NOMO-1 treated with DMSO at 0.1 percent for 48 hours (cell line): Measurements from ENCODE around the gene SORL1.
"Not testable (repeated sequence)": the region's sequence is repeated elsewhere in the genome, so short reads cannot be mapped to it uniquely, and the experiment has no call there.

Experiments used
- DNase-seq: peaks from one replicate; lab custom pipeline; 2025; ENCODE audit not compliant: unreplicated experiment; lab: John Stamatoyannopoulos, UW

SORL1 gene

DNA sequence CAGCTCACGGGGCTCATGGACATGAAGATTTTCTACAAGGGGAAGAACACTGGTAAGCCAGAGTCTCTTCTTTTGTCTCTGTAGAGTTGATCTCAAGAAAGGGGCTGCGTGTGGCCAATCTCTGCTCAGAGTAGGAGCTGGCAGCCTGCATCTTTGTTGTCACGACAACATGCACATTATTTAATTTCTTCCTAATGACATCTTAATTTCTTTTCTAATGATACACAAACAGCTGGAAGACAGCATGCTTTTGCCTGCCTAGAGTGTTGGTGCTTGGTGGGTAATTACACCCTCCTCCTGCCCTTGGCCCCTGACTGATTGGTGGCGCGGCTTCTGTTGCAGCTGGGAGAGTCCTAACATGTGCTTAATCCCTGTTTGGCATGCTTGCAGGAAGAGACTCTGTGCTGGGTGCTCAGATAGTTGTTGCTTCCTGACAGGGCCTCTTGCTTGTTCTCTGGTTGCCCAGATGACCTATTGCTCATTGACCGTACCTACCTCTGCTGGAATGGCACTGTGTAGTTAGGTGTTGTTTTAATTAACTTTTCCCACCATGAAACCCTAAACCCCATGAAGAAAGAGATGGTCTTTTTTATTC lies 107.6 kb downstream of the SORL1 start:
- DNase-seq = no peak

DNA sequence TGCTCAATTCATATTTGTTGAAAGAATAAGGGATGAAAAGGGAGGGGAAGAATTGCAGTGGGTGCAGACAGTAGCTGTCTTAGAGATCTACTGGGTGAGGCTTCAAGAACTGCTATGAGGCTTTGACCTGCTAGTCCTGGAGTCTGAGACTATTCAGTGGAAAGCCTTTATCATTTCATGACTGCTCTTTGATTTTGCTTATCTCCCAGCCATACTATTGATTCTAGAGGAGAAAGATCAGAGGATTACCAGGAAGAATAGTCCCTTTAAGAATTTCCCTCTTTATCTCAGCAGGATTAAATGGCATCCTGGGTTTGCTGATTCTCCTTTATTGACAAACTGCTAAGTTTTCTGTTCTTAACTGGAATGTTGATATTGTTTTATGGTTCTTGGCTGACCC lies 108.1 kb downstream of the SORL1 start:
- DNase-seq = no peak

DNA sequence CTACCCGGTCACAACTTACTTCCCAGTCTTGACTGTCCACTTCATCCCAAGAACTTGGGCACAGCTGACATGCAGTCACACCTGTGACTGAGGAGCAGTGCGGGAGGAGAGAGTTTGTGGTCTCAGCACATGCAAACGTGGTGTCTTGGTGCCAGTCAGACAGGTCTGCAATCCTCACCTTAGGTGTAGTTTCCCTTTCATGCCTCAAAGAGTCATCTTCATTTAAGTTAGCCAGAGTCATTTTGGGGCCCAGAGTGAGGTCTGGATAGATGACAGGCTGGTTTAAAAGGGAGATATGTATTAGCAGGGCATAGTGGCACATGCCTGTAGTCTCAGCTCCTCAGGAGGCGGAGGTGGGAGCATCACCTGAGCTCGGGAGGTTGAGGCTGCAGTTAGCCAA lies 109.1 kb downstream of the SORL1 start:
- no peak for DNase-seq

DNA sequence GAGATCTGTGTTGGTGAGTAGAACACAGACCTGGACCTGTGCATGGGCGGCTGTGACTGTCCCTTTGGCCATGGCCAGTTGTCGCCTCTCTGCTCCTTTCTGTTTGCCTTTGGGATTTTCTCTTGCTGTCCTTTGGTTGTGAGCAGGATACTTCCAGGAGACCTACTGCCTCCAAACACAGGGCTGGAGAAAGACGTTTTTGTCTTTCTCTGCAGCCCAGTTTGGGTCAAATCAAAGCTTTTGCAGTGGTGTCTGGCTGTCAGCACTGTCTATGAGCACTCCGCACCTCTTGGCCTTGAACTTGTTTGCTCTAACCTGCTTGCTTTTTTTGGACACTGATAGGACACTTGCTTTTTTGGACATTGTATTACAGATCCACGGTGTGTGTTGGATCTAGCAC lies 109.6 kb downstream of the SORL1 start:
- no peak for DNase-seq

DNA sequence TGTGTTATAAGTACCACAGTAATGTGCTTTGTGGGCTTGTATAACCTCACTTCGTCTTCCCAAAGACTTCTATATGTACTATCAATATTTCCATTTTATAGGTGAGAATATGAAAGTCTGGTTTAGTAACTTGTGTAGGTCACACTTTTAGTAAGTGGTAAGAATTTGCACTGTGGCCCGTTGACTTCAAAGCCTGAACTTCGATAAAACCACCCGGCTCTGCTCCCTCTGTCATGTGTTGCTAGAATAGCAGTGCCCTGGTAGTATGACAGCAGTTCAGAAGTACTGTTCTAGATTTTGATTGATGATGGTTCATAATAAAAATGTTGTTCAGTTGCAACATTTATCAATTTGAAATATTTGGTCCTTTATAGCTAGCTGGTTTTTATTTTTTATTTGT lies 110.9 kb downstream of the SORL1 start:
- no peak for DNase-seq

DNA sequence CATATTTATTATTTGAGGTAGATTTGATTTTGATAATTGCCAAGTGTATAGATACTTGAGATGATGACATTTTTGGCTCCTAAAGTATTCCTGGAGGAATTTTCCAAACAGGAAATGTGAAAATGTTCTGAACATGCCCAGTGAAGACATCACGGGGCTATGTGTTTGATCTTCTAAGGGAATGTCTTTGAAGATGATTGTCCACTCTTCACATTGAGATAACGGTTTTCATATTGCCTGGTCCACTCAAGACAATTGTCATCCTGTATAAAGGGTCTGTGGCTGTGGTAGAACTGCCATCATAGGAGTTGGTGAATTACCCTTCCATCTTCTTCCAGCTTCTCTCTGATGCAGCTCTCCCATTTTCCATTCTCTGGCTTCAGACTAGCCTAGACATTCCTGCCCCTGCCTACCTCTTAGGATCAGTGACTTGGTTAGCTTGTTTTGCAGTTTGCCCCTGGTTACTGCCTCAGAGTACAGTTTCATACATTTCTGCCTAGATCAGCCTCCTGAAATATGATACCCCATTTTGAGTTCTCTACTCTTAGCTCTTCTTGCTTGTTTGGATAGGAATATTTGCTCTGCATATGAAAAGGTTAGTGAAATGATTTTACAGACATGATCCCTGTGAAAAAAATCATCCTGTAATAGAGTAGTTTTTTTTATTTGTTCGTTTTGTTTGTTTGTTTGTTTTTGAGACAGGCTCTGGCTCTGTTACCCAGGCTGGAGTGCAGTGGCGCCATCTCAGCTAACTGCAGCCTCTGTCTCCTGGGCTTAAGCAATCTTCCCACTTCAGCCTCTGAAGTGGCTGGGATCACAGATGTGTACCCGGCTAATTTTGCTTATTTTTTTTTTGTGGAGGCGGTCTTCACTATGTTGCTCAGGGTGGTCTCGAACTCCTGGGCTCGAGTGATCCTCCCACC lies 112.0 kb downstream of the SORL1 start:
- DNase-seq = no peak

DNA sequence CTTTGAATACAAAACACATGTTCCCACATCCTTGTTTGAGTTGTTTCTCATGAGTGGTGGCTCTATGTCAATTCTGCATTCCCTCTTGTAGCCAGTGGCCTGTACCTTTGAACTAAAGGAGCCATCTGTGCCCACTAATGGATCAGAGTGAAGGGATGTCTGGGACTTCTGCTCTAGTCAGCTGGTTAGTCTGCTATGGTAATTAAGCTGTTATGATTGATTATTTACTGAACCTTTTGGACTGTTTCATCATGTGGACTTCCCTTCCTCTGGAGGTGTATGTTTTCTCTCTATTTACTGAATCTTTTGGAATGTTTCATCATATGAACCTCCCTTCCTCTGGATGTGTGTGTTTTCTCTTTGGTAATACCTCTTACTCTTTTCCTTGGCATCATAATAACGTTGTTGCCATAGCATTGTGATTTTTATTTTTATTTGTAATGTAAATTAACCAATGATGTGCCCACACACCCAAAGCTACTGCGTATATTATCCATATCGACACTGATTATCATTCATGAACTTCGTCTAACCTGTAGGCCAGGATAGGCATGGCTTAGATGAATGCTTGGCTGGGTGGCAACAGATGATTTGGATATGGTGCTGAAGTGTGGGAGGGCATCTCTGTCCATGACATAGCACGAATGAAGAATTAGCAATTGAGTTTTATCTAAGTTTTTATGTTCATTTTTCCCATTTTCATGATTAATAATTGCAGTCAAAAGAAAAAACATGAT lies 113.0 kb downstream of the SORL1 start:
- DNase-seq = no peak

DNA sequence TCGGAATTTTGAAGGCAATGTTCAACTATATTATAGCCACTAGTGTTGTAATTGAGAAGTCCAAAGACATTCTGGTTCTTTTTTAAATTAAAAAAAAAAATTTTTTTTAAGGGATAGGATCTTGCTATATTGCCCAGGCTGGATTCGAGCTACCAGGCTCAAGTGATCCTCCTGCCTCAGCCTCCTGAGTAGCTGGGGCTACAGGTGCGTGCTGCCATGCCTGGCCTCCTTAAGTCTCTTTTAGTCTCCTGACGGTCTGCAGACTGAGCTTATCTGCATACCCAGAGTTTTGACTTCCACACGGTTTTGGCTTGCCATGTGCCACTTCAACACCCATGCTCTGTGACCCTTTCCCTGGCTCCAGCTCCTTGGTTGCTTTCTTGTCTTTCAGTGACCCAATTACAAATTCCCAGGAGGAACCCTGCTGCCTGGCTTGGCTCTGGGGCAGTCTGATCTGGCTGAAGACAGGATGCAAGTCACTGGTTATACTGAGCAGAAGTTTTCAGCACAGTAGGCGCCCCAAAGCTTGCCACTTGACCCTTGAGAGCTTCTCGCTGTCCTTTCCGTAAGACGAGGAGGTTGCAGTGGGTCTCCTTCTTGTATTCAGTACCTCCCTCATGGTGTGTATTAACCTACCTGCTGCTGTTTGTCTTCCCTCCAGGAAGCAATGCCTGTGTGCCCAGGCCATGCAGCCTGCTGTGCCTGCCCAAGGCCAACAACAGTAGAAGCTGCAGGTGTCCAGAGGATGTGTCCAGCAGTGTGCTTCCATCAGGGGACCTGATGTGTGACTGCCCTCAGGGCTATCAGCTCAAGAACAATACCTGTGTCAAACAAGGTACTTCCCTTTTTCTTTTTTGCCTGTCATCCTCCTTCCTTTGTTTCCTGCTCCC lies 114.4 kb downstream of the SORL1 start:
- no peak for DNase-seq

DNA sequence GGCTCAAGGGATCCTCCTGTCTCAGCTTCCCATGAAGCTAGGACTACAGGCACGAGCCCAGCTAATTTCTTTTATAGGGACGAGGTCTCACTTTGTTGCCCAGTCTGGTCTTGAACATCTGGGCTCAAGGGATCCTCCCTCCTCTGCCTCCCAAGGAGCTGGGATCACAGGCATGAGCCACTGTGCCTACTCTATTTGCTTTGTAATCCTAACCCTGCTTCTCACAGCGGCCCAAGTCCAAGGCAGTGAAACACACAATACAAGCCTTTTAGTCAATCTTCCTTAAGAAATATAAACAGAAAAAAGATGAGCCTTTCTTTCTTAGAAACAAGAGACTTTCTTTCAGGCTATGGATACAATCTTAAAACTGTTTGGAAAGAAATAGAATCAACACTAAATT lies 115.9 kb downstream of the SORL1 start:
- no peak for DNase-seq

DNA sequence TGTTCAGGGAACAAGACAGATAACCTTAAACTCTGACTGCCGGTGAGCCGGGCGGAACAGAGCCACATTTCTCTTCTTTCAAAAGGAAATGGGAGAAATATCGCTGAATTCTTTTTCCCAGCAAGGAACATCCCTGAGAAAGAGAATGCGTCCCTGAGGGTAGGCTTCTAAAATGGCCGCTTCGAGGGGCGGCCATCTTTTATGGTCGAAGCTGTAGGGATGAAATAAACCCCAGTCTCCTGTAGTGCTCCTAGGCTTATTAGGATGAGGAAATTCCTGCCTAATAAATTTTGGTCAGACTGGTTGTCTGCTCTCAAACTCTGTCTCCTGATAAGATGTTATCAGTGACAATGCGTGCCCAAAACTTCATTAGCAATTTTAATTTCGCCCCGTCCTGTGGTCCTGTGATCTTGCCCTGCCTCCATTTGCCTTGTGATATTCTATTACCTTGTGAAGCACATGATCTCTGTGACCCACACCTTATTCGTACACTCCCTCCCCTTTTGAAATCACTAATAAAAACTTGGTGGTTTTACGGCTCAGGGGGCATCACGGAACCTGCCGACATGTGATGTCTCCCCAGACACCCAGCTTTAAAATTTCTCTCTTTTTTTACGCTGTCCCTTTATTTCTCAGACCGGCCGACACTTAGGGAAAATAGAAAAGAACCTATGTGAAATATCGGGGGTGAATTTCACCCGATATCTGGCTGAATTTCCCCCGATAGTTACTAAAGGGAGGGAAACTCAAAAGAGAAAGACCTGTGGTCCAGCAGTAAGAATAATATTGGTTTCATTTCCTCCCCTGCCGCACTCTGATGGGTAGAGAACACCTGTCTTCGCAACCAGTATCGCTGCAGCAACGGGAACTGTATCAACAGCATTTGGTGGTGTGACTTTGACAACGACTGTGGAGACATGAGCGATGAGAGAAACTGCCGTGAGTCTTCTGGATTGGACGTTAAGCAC lies 117.5 kb downstream of the SORL1 start:
- DNase-seq = not testable (repeated sequence)

DNA sequence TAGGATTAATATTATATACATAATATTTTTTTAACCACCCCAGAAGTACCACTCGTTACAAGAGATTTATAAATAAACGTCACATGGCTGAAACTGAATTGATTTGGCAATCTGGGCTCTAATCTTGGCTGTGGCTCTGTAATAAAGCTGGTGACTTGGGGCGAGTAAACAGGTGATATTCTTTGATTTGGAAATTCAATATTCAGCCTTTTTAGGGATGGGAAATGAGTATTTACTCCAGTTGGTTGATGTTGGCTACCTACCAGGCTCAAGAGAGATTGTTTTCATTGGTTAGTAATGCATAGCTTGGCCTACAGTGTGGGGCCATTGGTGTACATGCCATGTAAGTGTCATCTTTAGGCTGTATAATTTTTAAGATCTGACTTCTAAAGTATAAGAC lies 118.3 kb downstream of the SORL1 start:
- DNase-seq = no peak

DNA sequence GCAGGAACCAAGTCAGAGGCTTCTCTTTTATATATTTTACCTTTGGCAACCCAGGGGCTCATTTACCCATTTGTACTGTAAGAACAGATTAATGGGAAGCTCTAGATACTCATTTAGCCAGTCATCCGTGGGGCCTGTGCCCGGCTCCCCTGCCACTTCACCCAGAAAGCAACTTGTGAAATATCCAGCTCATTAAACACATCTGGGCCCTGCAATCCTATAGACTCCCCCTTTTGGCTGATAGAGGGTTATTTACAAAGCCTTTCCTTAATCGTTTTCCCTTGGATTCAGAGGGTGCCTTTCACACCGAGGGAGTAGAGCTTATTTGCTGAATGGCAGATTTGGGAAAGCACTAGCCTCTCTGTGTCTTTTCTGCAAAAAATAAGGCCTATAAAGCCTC lies 119.4 kb downstream of the SORL1 start:
- no peak for DNase-seq

DNA sequence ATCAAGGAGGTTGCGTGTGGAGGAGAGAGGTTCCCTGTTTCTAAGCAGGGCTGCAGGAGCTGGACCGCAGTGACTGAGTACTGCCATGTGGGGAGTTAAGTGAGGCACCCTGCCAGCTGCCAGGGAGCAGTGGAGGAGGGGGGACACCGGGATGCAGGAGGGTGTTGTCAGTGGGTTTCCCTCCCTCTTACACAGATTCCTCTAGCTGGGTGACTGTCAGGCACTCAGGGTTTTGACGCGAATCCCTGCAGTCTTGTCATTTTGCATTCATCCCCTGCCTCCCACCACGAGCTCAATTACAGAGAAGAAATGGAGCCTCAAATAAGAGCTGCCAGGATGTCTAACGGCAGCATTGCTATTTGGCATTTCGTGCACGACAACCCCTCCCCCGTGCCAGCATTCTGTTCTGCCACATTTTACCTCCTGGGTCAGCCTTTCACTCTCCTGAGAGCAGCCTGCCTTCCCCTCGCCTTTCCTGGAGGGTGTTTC lies 120.5 kb downstream of the SORL1 start:
- DNase-seq = no peak

DNA sequence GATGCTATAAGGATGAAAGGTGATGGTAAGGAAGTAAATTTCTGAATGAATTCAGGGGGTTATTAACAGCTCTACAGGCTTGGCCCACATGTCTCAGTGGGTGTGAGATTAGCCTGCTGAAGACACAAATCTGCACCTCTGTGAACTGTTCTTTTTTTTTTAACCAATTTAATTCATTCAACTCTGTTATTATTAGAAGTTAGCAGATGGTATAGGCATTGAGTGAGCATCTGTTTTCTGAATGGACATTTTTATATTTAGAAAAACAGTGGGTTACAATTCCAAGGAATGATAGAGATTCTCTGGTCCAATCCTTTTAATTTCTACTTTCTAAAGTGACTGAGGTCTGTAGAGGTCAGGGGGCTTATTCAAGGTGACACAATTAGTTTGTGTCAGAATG lies 122.7 kb downstream of the SORL1 start:
- no peak for DNase-seq

DNA sequence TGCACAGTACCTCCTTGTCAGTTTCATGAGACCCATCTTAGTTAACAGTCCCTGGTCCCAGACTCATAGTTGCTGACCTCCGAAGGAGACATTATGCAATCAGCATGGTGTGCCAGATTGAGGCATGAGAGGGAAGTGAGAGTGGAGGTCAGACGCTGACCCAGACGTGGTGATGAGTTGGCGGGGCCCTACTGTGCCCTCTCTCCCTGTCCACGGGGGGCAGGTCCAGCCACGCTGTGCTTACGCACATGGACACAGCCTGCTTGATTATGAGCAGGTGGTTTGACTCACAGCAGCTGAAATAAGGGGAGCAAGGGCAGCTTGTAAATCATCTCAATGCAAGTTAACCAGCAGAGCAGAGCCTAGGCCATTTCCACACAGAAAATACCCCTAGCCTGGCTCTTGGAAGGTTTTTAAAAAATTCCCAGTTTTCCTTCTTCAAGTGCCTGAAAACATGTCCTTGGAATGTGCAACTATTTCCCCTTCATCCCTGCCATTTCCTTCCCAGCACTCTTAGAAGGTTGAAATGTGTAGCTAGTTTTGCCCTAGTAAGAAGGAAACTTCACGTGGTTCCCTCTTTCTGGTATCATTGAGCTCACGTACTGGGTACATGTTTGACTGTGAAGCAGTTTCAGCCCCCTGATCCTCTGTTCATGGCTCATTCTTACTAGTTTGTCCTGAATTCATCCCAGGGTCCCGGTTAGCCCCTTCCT lies 123.3 kb downstream of the SORL1 start:
- DNase-seq = peak; percentile 92

DNA sequence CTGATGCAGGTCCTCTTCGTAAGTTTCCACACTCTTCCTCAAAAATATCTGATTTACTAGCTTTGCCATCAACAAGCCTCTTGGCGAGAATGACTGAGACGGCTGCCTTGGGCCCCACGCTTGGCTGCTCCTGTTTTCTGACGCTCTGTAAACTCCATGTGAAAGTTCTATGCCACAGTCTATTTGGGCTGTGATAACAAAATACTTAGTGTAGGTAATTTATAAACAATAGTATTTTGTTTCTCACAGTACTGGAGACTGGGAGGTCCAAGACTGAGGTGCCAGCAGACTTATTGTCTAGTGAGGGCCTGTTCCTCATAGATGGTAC lies 123.8 kb downstream of the SORL1 start:
- no peak for DNase-seq

DNA sequence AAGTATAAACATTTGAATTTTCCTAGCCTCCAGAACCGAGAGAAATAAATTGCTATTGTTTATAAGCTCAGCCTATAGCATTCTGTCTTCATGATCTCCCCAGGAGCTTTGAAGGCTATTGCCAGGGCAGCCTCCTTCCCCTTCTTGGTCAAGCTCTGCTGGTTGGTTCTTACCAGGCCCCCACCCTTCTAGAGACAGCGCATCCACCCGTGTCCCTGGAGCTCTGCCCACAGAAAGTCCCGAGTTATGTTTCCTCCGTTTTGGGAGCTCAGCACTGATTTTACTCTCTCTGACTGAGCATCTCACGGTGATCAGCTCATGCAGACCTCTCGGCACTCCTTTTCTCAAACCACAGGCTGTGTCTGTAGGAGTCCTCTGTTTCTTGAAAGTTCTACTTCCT lies 124.4 kb downstream of the SORL1 start:
- no peak for DNase-seq

DNA sequence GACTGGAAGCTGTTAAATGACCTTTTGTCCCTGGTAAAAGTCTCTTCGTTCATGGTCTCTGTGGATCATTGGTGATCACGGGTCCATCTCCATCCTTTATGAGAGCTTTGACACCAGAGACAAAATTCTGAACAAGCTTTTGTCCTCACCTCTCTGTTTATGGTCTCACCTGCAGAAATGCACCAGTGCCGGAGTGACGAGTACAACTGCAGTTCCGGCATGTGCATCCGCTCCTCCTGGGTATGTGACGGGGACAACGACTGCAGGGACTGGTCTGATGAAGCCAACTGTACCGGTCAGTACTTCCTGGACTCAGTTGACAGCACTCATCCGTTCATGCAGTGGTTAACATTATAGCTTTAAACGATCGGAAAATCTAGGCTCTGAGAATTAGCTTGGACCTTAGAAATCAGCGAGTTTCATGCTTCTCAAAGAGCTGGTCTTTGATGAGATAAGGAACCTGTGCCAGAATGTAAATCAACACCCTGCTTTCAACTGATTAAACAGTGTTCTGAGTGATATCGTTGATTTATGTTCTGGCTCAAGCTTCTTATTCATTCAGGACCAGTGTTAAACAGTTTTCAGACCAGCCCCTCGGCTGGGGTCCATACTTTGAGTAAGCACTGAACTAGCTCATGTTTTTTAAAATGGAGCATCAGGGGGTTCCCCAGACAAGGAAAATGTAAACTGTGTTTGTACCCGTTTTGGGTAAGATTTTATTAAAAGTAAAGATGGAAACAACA lies 125.2 kb downstream of the SORL1 start:
- no peak for DNase-seq
